22Rv1 (cell line): ENCODE data around the gene ASXL3.

Source experiments
- H3K27ac ChIP-seq: fragments of 450-650 bp; 2 replicates; pipeline ENCODE4 v1.5.1; 2017
- ZFX ChIP-seq: fragments of 450-650 bp; IDR thresholded peaks from 2 replicates; pipeline ENCODE4 v1.6.1; 2017; ENCODE audit warnings: antibody characterized with exemption, borderline replicate concordance
- TF ChIP-seq, protein P1 (sequence below): fragments of 450-650 bp; IDR thresholded peaks from 2 replicates; pipeline ENCODE4 v1.5.1; 2017; ENCODE audit warnings: mild to moderate bottlenecking

The ASXL3 gene

DNA sequence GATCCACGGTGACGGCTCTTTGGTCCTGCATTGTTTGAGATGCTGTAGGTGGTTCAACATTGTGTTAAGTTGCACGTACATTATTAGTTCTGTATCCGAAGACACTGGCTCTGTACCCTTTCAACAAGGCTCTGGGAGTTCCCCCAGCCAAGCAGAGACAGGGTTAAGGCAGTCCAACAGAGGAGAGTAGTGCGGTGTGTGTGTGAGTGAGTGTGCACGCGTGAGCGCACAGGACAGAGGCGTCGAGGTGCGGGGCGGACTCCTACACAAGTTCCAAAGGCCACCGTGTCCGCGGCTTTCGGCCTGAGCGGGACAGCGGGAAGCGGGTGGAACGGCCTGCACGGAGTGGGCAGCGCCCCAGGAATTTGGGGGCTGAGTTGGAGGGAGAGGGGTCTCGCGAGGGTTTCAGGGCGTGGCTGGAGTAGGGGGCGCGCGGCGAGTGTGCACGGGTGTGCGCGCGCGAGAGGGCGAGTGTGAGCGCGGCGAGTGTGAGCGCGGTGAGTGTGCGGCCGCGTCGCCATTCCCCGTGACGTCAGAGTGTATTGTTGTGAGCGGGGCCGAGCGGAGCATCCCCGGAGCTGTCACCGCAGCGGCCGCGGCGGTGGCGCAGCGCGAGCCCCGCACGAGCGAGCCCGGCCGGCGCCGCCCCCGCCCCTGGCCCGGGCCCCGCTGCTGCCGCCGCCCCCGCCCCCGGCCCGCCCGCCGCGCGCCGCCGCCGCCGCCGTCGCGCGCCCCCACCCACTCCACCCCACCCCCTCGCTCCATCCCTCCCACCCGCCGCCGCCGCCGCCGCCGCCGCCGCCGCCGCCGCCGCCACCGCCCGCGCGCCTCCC is at the start of gene ASXL3:
ASXL3 (plus strand) TSS at position 535 of the 833 bp plus-strand sequence. CDS start 413 bp downstream, outside the sequence.
- TF ChIP-seq, protein P1, sequence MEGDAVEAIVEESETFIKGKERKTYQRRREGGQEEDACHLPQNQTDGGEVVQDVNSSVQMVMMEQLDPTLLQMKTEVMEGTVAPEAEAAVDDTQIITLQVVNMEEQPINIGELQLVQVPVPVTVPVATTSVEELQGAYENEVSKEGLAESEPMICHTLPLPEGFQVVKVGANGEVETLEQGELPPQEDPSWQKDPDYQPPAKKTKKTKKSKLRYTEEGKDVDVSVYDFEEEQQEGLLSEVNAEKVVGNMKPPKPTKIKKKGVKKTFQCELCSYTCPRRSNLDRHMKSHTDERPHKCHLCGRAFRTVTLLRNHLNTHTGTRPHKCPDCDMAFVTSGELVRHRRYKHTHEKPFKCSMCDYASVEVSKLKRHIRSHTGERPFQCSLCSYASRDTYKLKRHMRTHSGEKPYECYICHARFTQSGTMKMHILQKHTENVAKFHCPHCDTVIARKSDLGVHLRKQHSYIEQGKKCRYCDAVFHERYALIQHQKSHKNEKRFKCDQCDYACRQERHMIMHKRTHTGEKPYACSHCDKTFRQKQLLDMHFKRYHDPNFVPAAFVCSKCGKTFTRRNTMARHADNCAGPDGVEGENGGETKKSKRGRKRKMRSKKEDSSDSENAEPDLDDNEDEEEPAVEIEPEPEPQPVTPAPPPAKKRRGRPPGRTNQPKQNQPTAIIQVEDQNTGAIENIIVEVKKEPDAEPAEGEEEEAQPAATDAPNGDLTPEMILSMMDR: no peak
- TF ChIP-seq ZFX: no peak
- H3K27ac ChIP-seq: no peak within 1 kb of the TSS

DNA sequence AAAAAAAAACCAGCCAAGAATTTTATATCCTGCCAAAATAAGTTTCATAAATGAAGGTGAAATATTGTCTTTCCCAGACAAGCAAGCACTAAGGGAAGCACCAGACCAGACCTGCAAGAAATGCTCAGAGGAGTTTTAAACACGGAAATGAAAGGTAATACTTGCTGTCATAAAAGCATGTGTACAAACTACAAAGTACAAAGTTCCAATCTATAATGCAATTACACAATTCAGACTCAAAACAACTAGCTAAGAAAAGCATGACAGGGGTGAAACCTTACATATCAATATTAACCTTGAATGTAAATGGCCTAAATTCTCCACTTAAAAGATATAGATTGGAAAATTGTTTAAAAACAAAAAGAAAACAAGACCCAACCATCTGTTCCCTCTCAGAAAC is 45.0 kb upstream of the ASXL3 start:
- no peak for TF ChIP-seq ZFX
- TF ChIP-seq, protein P1: no peak
- H3K27ac ChIP-seq: no peak overlapping the region

DNA sequence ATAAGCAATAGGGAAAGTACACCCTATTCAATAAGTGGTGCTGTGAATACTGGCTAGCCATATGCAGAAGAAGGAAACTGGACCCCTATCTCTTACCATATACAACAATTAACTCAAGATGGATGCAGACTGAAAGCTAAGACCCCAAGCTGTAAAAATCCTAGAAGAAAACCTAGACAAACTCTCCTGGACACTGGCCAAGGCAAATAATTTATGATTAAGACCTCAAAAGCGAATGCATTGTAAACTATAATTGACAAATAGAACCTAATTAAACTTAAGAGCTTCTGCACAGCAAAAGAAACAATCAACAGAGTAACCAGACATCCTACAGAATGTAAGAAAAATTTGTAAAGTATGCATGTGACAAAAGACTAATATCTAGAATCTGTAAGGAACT is 41.1 kb upstream of the ASXL3 start:
- no peak for TF ChIP-seq ZFX
- TF ChIP-seq, protein P1: no peak
- H3K27ac ChIP-seq: no peak overlapping the region

DNA sequence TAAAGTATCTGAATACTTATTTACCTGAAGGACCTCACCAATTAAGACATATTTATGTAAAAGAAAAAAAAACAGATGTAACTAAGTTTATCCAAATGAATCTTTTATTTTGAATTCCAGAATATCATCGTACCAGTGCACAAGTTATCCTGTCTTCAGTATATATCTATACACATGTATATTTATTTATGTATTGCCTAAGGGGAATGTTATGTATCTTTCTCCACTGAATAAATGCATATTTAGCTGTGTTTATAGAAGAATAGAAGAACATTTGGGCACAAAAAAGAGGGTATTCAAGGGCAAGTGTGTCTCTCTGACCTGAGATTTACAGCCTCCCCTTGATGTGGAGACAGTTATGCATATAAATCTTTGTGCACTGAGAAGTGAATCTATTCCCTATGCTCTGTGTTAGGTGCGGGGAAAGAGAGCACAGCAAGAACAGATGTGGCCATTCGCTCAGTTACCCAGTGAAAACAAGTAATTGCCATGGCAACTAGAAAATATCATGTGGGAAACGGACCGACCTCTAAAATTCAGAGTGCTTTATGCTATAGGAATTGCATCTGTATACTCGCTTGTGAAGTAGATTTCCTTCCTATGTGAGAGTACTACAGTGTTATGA is 39.5 kb upstream of the ASXL3 start:
- H3K27ac ChIP-seq: no peak overlapping the region

DNA sequence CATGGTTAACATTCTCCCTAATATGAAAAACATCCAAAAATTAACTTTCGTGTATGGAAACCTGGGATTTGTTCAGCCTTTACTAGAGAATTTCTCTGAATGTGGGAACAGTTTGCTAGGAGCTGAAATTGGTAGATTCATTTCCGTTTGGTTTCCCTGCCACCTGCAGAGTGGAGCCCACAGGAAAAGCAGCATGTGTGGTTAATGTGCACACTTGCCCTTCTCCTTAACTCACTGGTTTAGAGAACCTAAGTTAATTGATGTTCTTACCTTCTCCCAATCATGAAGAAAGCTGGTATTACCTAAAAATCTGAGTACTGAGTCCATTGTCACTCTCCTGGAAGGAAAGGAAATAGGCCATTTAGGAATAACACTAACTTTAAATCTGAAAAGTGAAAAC is 37.6 kb upstream of the ASXL3 start:
- no peak for TF ChIP-seq ZFX
- TF ChIP-seq, protein P1: no peak
- H3K27ac ChIP-seq: no peak overlapping the region

More for the DNA sequence above, 39.5 kb upstream of the ASXL3 start:
- TF ChIP-seq, protein P1: no peak
- no peak for TF ChIP-seq ZFX

DNA sequence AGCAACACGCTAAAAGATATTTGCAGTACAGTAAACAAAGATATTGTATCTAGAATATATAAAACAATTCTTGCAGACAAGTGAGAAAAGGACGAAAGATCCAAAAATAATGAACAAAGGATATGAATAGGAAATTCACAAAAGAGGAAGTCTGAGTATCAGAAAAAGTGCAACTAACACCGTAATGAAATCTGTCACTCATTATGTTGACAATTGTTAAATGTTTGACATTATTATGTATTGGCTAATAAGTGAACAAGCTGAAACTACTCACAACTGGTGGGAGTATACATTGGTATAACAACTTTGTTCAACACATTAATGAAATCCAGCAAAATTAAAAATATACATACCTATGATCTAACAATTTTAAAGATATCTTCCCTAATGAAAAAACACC is 36.7 kb upstream of the ASXL3 start:
- TF ChIP-seq, protein P1: no peak
- no peak for TF ChIP-seq ZFX
- no peak overlapping the region for H3K27ac ChIP-seq

DNA sequence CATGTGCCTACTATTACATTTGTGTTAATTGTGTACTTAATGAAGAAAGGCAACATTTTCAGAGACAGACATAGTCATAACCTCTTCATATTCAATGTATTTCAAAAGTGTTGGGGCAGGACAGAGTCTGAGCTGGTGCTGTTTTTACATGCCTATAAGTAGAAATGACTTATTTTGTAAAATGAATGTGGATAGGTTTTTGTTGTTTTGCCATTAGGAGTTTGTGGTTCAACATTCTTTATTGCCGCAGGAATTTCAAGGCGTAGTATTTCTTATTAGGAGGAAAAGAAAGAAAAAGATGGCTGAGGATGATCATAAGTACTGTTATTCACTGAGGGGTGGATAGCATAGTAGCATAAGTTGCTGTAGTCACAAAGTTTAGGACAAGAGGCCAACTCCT is 21.2 kb upstream of the ASXL3 start:
- H3K27ac ChIP-seq: no peak overlapping the region
- TF ChIP-seq, protein P1: no peak
- TF ChIP-seq ZFX: no peak
